K562 (cell line): Measurements from ENCODE around the gene NXPE2.

Source experiments
- CTCF ChIP-seq, 3 experiments: IDR thresholded peaks in 2 of 3; conservative IDR thresholded peaks in 1 of 3; 2 replicates each; pipeline ENCODE4 v1.5.1; 2011 to 2012; ENCODE audit warnings: low read length in 3 of 3, mild to moderate bottlenecking in 3 of 3, control low read depth in 2 of 3, improper control_type of control experiment in 1 of 3, inconsistent platforms in 1 of 3, low read depth in 1 of 3, mixed read lengths in 1 of 3, moderate library complexity in 1 of 3; ENCODE audit not compliant: insufficient read depth in 2 of 3
- EP300 ChIP-seq: IDR thresholded peaks from 2 replicates; pipeline ENCODE4 v1.6.1; 2012; ENCODE audit warnings: low read length, improper control_type of control experiment
- POLR2A ChIP-seq: fragments of 450-650 bp; conservative IDR thresholded peaks from 2 replicates; pipeline ENCODE4 v1.6.1; 2016
- POLR2AphosphoS5 ChIP-seq: IDR thresholded peaks from 2 replicates; pipeline ENCODE4 v1.6.1; 2011; ENCODE audit warnings: mild to moderate bottlenecking, low read depth, low read length, moderate library complexity; ENCODE audit not compliant: control insufficient read depth, insufficient read depth
- SIX5 ChIP-seq, 2 experiments: IDR thresholded peaks; 2 replicates each; pipeline ENCODE4 v1.6.1; 2011; ENCODE audit warnings: low read length in 2 of 2, borderline replicate concordance in 1 of 2, low read depth in 1 of 2, mild to moderate bottlenecking in 1 of 2, moderate library complexity in 1 of 2; ENCODE audit not compliant: insufficient read depth in 1 of 2
- SMAD3 ChIP-seq: fragments of 450-650 bp; formaldehyde crosslinking; conservative IDR thresholded peaks from 2 replicates; pipeline ENCODE4 v1.4.0; 2020; ENCODE audit warnings: mild to moderate bottlenecking
- ZNF239 ChIP-seq: fragments of 250-450 bp; sonication (Bioruptor Pico); IDR thresholded peaks from 2 replicates; pipeline ENCODE4 v1.4.0; 2020; ENCODE audit warnings: mild to moderate bottlenecking
- ZNF57 ChIP-seq: fragments of 450-650 bp; formaldehyde crosslinking; IDR thresholded peaks from 2 replicates; pipeline ENCODE4 v1.4.0; 2020; ENCODE audit warnings: mild to moderate bottlenecking, moderate library complexity

GRCh38 chr11:114666760-114667159 is 11.6 kb upstream of the NXPE2 start:
- no peak for TF ChIP-seq POLR2A
- no peak for TF ChIP-seq POLR2AphosphoS5
- no peak for TF ChIP-seq SIX5 (IDR thresholded peaks at IDR 0.05; ENCODE audit: borderline replicate concordance in 1 of 2, insufficient read depth in 1 of 2, low read depth in 1 of 2, low read length in 2 of 2)
- no peak for TF ChIP-seq SMAD3
- no peak for TF ChIP-seq CTCF (IDR thresholded peaks at IDR 0.05 in 2 of 3, conservative IDR thresholded peaks at IDR 0.05 in 1 of 3; ENCODE audit: insufficient read depth in 2 of 3, low read depth in 1 of 3, low read length in 3 of 3)
- no peak for TF ChIP-seq EP300
- TF ChIP-seq ZNF239 (CRISPR knock-in tag), result no peak
- no peak for TF ChIP-seq ZNF57 (CRISPR knock-in tag)
